Keratinocyte (primary cell): ENCODE data around the gene RFX3.

Source experiments
- CTCF ChIP-seq, 3 experiments: IDR thresholded peaks in 1 of 3; conservative IDR thresholded peaks in 1 of 3; optimal IDR thresholded peaks in 1 of 3; 2 replicates in 2 of 3; 3 replicates in 1 of 3; pipeline versions ENCODE3 to v1.5.1; 2011; ENCODE audit warnings: low read length in 3 of 3, mild to moderate bottlenecking in 3 of 3, moderate library complexity in 2 of 3, control low read depth in 1 of 3, inconsistent platforms in 1 of 3; ENCODE audit not compliant: insufficient read depth in 2 of 3; ENCODE audit errors: extremely low read depth in 1 of 3
- EZH2 ChIP-seq: IDR thresholded peaks from one replicate; pipeline ENCODE4 v1.6.1; 2012; ENCODE audit warnings: inconsistent platforms, mild to moderate bottlenecking, low read length, moderate library complexity

GRCh38 chr9:3475300-3476020, 50.3 kb downstream of the RFX3 start:
- TF ChIP-seq EZH2 (no peak), CTCF (optimal IDR thresholded peaks at IDR 0.05 in 1 of 3, IDR thresholded peaks at IDR 0.05 in 1 of 3, conservative IDR thresholded peaks at IDR 0.05 in 1 of 3; ENCODE audit: extremely low read depth in 1 of 3, insufficient read depth in 2 of 3, low read length in 3 of 3) (no peak)
